HL-60 (cell line): ENCODE measurements around the gene PCSK9.

Experiments
- DNase-seq, 2 experiments: peaks; one replicate each; pipeline ENCODE4 v3.0.0-alpha.2; 2010 to 2020; ENCODE audit warnings: low read depth in 1 of 2, low spot score in 1 of 2
- H3K27ac ChIP-seq: fragments of 250-450 bp; sonication (Bioruptor Pico); replicated peaks from 2 replicates; pipeline ENCODE4 v1.5.1; 2020; ENCODE audit warnings: mild to moderate bottlenecking, moderate library complexity
- H3K27me3 ChIP-seq: fragments of 250-450 bp; sonication (Bioruptor Pico); 2 replicates; pipeline ENCODE4 v1.5.1; 2021; ENCODE audit warnings: mild to moderate bottlenecking, moderate library complexity; ENCODE audit not compliant: insufficient read depth, poor library complexity, severe bottlenecking
- H3K4me3 ChIP-seq: replicated peaks from 2 replicates; pipeline ENCODE4 v1.5.1; 2011; ENCODE audit warnings: mild to moderate bottlenecking, control low read depth, low read length; ENCODE audit not compliant: insufficient read depth
- GABPA ChIP-seq: IDR thresholded peaks from 2 replicates; pipeline ENCODE4 v1.6.1; 2012; ENCODE audit warnings: low read depth
- POLR2AphosphoS5 ChIP-seq: IDR thresholded peaks from 2 replicates; pipeline ENCODE4 v1.6.1; 2012; ENCODE audit warnings: low read depth
- REST ChIP-seq: IDR thresholded peaks from 2 replicates; pipeline ENCODE4 v1.6.1; 2012; ENCODE audit warnings: low read depth; ENCODE audit not compliant: insufficient replicate concordance
- SPI1 ChIP-seq: IDR thresholded peaks from 2 replicates; pipeline ENCODE4 v1.6.1; 2012; ENCODE audit warnings: low read depth, mild to moderate bottlenecking, borderline replicate concordance
- TF ChIP-seq, protein P1 (sequence below): IDR thresholded peaks from one replicate; pipeline ENCODE4 v1.5.1; 2011; ENCODE audit warnings: low read length, control low read depth, inconsistent platforms; ENCODE audit not compliant: insufficient read depth

The PCSK9 gene

GRCh38 chr1:54997711-54997986, 41.7 kb upstream of the PCSK9 start:
- DNase-seq: no peak
- TF ChIP-seq POLR2AphosphoS5 (no peak), SPI1 (no peak), REST (no peak), GABPA (no peak)
- TF ChIP-seq, protein P1, sequence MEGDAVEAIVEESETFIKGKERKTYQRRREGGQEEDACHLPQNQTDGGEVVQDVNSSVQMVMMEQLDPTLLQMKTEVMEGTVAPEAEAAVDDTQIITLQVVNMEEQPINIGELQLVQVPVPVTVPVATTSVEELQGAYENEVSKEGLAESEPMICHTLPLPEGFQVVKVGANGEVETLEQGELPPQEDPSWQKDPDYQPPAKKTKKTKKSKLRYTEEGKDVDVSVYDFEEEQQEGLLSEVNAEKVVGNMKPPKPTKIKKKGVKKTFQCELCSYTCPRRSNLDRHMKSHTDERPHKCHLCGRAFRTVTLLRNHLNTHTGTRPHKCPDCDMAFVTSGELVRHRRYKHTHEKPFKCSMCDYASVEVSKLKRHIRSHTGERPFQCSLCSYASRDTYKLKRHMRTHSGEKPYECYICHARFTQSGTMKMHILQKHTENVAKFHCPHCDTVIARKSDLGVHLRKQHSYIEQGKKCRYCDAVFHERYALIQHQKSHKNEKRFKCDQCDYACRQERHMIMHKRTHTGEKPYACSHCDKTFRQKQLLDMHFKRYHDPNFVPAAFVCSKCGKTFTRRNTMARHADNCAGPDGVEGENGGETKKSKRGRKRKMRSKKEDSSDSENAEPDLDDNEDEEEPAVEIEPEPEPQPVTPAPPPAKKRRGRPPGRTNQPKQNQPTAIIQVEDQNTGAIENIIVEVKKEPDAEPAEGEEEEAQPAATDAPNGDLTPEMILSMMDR: no peak
- H3K27ac ChIP-seq: no peak overlapping the region
- peaks cover 29% of the 10 kb centered on the region for H3K27me3 ChIP-seq
- H3K4me3 ChIP-seq: no peak overlapping the region

- TF ChIP-seq, protein P1: no peak
- no peak for TF ChIP-seq REST
- TF ChIP-seq GABPA: no peak
- no peak for TF ChIP-seq SPI1
- TF ChIP-seq POLR2AphosphoS5: no peak
- H3K27me3 ChIP-seq: peaks cover 29% of the 10 kb centered on the region
Measured at GRCh38 chr1:54998100-54998499, 41.2 kb upstream of the PCSK9 start.

DNA sequence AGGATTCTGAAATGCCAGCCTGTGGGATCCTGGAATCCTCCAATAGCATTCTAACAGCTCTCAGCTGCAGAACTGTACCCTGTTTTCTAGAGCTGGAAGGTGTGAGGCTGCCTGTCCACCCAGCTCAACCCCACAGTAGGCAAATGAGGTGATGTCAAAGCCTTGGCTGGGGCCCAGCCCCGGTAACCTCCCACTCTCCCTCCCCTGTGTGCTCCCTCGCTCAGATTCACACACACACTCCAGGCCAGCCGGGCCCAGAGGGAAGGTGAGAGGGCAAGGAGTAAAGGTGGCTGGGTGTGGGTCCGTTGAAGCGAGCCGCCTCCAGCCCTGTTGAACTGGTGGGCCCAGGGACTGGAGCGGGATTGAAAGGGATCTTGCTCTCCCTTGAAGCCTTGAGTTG, 40.7 kb upstream of the PCSK9 start, which contains the start of gene BSND:
TSS of gene BSND (plus strand) at position 257 of the 400 bp plus-strand sequence. CDS start 254 bp downstream, outside the sequence.
- Histone ChIP-seq H3K27me3 (peaks cover 29% of the 10 kb centered on the region), H3K4me3 (no peak within 1 kb of the TSS), H3K27ac (no peak within 1 kb of the TSS)
- DNase-seq: no peak
- no peak for TF ChIP-seq REST
- no peak for TF ChIP-seq POLR2AphosphoS5
- no peak for TF ChIP-seq SPI1
- TF ChIP-seq GABPA: no peak
- TF ChIP-seq, protein P1: no peak

More at GRCh38 chr1:54998100-54998499, 41.2 kb upstream of the PCSK9 start:
- Histone ChIP-seq H3K4me3 (no peak overlapping the region), H3K27ac (no peak overlapping the region)
- DNase-seq: no peak
